DMS 273 (cell line): ENCODE measurements around the gene CTRB1.

ENCODE experiments used
- DNase-seq: peaks from one replicate; lab custom pipeline; 2025; ENCODE audit not compliant: unreplicated experiment; lab: John Stamatoyannopoulos, UW

CTRB1 gene

DNA sequence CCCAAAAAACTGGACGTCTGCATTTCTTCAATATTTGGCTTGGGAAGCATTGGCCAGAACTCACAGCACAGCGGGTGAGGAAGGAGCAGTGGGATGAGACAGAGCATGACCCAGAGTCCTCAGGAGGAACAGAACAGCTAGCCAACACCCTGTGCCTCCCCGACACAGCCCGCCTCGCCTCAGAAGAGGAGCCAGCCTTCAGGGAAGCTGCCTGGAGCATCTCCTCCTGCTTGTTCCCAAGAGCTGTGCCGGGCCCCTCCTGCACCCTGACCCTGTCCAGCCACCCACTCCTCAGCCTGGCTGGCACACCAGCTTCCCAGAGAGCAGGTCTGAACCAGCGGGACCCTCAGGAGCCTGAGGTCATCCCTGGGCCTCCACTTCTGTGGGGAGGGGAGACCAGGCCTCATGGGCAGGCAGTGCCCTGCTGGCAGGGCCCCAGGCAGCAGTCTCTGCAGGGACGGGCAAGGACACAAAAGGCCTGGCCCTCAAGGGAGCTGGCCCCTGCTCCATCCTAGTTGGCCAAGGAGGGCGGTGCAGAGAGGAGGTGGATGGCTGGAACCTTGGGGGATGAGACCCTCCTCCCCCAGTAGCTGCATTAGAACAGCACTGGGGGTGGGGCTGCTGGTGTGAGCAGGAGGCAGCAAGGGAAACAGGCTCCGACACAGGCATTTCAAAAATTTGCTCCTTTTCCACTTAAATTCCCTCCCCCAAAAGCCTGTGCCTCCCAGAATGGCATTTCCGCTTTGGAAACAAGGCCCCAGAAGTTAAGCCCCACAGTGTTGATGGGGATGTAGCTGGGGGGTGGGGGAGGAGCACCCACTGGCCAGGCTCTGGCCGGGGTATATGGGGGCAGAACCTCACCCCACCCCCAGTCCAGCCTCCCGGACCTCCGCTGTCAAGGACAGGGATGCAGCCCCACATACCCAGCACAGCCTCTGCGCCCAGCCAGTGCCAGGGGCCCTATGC, 34.4 kb downstream of the CTRB1 start:
- DNase-seq = no peak

GRCh38 chr16:75254359-75254837, 35.6 kb downstream of the CTRB1 start:
- DNase-seq = no peak

- DNase-seq = no peak
These were observed 37.3 kb downstream of the CTRB1 start for GRCh38 chr16:75256059-75256571.

GRCh38 chr16:75256696-75257343, 38.0 kb downstream of the CTRB1 start:
- DNase-seq = peak; percentile 89

DNA sequence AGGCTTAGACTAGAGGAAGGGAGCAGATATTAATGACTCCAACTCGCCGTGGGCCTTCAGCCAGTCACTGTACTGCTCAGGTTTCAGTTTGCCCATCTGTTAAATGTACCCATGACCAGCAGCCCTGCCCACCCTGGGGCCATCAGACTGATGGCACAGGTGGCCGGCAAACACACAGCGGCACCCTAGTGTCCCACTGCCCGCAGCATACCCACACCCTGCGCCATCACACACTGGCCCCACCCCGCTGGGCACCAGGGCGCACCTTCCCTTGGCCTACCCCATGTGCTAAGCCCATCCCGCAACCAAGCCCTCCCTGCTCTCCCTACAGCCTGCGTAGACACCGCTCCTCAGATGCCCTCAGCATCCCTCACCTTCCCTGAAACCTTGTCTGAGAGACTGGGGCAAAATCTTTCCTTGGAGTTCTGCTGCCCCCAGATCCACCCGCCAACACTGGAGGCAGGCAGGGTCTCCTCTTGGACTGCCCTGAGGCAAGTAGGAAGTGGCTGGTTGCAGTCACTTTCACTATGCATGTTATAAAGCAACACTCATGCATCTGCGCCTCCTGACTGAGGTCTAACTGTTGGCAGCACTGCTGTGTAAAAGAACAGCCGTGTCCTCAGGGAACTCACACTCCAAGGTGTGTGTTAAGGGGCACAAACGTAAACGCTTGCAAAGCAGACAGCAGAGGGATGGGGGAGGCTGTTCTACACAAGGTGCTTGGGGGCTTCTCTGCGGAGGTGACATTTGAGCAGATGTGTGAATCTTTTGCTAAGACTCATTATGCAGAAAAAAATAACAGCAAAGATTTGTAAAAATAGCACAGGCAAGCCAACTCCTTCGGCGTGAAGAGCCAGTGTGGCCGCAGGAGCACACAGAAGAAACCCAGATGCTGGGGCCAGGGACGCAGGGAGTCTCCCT, 39.4 kb downstream of the CTRB1 start:
- peak; percentile 56 for DNase-seq

DNA sequence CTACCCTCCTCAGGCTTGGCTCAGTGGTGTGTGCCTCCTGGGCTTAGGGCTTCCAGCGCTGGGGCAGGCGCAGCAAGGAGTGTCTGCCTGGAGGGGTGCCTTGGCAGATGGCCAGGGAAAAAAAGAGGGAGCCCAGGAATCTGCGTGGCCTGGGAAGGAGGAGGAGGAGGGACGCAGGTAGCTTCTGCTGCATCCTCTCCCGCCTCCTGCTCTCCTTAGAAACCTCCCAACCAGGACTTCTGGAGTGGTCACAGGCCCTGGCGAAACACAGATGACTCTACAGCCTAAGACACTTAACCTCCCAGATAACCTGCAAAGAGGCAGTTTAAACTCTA, 40.0 kb downstream of the CTRB1 start:
- peak; percentile 57 for DNase-seq

DNA sequence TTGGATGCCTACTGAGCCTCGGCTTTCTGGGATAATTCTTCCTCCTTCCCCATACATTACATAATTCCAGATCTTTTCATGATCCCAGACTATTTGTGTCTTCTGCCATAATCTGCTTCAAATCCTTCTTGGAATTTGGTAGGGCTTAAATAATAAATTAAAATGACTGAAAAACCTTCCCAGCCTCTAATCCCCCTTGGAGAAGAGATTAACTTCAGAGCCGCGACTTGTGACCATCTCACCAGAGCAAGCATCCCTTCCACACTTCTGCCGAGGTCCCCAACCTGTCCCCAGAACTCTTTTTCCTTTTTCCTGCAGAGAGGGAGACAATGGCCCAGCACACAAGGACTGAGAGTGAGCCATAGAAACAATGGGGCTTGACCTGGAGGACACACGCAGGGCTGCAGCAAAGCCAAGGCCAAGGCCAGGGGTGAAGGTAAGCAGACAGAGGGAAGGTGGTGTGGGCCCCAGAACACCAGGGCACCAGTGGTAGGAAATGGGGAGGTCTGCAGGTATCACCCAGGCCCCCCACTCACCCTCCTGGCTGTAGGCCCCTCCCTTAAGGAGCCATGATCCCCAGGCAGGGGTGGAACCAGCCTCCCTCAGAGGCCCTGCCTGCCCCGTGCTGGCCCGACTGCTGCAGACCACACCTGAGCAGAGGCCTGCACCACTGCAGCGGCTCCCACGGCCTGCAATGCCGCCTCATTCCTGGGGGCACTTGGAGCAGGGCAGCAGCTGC, 42.2 kb downstream of the CTRB1 start:
- no peak for DNase-seq

DNA sequence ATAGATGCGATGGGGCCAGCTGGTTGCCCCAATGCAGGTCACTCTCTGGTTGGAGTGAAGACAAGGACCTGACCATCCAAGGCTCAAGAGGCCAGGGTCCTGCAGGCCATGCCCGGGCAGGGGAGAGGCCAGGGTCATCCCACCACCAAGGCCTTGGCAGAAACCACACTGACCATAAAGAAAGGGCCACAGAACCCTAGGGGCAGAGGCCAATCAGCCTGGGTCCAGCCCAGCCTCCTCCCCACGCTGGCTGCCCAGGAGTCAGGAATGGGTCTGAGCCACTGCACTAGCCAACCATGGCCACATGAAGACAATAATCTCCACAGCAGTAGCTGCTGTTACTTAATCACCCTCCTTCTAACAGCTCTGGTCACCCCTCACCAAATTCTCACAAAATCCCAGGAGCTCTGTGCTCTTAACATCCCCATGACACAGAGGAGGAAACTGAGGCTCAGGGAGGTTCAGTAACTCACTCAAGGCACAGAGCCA, 42.8 kb downstream of the CTRB1 start:
- DNase-seq = no peak

DNA sequence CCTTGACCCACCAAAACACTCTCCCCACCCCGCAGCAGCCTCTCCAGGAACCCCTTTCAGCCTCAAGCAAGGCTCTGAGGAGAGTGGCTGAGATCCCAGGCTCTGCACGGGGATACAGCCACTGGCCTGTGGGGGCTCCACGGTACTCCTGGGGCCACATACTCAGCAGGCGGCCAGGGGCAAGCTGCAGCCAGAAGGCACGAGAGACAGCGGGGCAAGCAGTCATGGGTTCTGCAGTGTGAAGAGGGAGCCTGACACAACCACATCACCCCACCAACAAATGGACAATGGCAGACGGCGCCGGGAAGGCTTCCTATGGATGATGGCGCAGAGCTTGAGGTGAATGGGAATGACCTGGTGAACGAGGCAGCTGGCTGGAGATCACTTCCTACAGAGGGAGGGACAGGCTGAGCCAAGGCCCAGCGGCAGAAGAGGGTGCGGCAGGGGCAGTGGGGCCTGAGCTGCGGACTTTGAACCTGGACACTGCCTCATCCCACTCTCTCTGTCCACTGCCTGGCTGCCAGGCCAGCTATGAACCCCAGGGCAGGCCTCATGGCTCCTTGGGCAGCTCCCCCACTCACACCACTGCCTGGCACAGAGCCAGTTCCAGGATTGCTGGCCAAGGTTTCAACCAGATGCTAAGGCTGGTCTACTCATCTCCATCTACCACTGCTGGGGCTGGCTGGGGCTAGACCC, 43.5 kb downstream of the CTRB1 start:
- DNase-seq = peak; percentile 62

DNA sequence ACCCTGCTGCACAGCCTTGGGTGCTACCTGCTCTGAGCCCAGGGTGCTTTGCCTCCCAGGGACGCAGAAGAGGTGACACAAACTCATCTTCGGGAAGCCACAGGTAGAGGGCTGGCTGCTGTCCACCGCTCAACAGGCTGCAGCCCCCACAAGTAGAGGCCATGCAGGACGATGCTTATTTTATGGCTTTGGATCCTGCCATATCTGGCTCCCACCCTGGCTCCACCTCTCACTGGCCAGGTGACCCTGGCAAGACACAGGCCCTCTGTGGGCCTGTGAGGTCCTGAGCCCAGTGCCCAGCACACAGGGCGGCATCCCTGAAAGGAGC, 44.0 kb downstream of the CTRB1 start:
- DNase-seq = no peak

DNA sequence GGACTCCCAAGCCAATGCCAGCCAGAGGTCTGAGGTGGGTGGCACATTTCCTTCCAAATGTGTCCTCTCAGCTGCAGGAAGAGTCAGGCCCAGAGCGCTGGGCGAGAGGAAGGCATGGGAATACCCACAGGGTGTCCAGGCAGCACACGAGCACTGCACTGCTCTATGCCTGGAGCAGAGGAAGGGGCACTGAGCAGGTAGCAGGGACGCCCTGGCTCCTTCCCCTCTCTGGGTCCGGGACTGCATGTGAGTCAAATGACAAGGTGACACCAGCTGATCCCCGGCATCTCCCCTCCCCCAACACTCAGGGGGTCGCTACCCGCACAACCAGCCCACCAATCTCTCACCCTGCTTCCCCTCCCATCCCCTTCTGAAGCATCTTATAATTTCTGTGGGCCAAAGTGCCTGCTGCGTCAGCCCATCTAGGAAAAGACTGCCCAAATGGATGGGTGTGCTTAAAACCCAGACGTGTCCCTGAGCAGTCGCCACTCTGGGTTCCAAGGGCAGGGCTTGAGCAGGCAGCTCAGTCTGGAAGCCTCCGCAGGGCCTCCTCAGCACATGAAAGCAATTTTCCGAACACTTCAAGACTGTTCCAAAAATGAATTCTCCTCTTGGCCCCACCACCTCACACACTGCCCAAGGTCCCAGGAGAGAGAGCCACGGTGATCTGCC, 44.6 kb downstream of the CTRB1 start:
- no peak for DNase-seq

DNA sequence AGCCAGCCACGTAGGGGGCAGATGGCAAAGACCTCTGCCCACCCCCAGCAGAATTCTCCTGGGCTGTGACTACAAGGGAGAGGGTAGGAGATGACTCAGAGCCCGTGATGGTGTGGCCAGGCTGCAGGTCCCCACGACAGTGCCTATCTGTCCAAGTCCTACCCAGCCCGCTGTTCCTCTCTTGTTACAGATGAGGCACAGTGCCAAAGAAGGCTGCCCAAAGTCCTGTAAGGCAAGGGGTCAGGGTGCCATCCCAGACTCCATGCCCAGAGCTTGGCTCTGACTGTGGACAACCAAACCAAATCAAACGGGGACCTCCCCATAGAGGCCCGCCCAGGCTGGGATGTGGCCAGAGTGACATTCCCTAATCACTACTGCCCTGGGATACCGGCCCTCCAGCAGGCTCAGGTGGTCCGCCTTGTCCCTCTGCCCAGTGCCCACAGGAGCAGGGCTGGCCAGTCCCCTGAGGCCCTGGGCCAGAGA, 45.2 kb downstream of the CTRB1 start:
- peak; percentile 73 for DNase-seq

GRCh38 chr16:75264457-75264998, 45.7 kb downstream of the CTRB1 start:
- DNase-seq = peak; percentile 83

DNA sequence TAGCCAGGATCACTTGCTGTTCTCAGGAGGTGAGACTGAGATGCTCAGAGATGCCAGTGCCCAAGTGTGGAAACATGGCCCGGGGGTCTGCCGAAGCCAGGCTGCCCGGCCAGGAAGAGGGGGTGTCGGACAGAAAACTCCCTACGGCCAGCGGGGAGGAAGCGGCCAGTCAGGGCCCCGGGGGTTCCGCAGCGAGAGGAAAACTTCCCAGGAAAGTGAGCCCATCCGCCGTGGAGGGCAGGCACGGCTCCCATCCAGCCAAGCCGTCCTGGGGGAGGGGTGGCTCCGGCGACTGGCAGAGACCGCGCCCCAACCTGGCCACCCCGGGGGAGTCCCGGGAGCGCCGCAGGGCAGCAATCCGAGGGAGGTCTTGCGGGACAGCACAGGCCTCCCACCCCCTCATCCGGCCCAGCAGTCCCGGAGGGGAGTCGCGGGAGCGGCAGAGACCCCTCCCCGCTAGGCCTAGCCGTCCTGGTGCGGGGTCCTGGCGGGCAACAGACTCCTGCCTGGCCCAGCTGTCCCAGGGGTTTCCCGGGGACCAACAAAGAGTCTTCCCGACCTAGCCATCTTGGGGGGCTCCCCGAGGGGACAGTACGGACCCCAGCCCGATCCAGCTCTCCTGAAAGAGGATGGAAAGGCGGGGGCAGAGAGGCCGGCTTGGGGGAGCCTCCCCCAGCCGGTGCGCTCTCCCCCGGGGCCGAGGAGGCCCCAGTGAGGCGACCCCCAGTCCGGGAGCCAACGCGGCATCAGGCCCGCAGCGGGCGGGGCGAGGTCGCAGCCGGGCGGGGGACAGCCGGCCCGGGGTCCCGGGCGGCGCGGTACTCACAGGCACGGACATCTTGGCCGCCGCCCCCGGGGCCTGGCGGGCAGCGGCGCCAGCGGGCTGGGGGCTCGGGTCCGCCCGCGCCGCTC, 46.5 kb downstream of the CTRB1 start:
- DNase-seq = peak; percentile 78

GRCh38 chr16:75265911-75266701, 47.3 kb downstream of the CTRB1 start:
- peak; percentile 88 for DNase-seq

- DNase-seq = peak; percentile 82
These were observed 48.2 kb downstream of the CTRB1 start for GRCh38 chr16:75266738-75267630.
